Measurements from ENCODE around the gene ADAMTS6.

DNA sequence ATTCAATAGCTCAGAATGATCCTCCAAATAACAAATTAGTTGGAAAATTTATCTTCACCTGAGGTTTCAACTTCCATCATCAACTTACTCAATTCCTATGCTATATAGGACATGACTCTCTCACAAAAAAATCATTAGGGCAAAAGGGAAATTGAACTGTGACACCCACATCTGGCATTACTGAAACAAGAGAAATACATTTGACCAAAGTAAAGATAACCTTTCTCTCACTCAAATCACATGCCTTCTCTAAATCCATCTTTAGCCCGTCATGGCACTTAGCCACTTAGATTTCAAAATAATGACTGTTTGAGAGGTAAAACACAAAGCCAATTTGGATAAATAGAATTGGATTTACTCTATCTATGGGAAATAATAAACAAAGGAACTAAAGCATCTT, 126.4 kb downstream of the ADAMTS6 start:
- TF ChIP-seq, protein P1, sequence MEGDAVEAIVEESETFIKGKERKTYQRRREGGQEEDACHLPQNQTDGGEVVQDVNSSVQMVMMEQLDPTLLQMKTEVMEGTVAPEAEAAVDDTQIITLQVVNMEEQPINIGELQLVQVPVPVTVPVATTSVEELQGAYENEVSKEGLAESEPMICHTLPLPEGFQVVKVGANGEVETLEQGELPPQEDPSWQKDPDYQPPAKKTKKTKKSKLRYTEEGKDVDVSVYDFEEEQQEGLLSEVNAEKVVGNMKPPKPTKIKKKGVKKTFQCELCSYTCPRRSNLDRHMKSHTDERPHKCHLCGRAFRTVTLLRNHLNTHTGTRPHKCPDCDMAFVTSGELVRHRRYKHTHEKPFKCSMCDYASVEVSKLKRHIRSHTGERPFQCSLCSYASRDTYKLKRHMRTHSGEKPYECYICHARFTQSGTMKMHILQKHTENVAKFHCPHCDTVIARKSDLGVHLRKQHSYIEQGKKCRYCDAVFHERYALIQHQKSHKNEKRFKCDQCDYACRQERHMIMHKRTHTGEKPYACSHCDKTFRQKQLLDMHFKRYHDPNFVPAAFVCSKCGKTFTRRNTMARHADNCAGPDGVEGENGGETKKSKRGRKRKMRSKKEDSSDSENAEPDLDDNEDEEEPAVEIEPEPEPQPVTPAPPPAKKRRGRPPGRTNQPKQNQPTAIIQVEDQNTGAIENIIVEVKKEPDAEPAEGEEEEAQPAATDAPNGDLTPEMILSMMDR (IDR thresholded peaks at IDR 0.05), result no peak
- TF ChIP-seq POLR2A (IDR thresholded peaks at IDR 0.05) (no peak), POLR2AphosphoS5 (IDR thresholded peaks at IDR 0.05) (no peak)

All from suprapubic skin (tissue), 4 donors.